HG02938 (cell line): ENCODE measurements around the gene NOS2.
"Not testable (repeated sequence)": the region's sequence is repeated elsewhere in the genome, so short reads cannot be mapped to it uniquely, and the experiment has no call there.

ENCODE experiments used
- ATAC-seq: cut with Tn5 transposase; IDR thresholded peaks from one replicate; pipeline ENCODE4 v1.9.1; 2021; ENCODE audit warnings: mild to moderate bottlenecking, moderate library complexity; ENCODE audit not compliant: unreplicated experiment

Gene NOS2

DNA sequence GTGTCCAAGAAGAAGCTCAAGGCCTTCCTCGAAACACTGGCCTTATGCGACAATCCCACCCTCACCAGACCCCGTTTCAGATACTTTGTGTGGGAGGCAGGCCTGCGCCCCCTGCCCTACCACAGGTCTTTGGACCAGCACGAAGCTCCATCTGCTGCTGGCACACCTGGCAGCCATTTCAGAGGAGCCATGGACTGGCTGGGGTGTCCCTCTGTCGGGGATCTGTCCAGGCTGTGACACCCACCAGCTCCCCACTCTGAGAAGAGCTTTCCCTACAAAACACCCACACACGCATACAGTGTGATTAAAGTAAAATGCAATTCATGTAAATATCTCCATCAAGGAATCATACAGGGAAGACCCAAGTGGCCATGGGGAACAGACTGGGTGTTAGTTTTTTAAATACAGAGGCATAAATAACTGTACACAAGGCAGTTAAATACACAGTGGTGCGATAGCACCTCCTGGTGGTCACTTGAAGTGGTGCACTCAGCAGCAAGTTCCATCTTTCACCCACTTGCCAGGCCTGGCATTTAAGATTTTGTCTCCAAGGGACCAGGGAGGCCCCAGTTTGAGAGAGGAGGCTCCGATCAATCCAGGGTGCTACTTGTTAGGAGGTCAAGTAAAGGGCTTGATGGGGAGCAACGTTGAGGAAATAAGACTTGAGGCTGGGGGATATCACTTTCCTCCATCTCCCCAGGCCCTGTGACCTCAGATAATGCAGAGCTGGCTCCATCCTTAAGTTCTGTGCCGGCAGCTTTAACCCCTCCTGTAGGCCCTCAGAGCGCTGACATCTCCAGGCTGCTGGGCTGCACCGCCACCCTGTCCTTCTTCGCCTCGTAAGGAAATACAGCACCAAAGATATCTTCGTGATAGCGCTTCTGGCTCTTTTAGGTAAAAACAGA is 43.6 kb downstream of the NOS2 start:
- no peak for ATAC-seq

DNA sequence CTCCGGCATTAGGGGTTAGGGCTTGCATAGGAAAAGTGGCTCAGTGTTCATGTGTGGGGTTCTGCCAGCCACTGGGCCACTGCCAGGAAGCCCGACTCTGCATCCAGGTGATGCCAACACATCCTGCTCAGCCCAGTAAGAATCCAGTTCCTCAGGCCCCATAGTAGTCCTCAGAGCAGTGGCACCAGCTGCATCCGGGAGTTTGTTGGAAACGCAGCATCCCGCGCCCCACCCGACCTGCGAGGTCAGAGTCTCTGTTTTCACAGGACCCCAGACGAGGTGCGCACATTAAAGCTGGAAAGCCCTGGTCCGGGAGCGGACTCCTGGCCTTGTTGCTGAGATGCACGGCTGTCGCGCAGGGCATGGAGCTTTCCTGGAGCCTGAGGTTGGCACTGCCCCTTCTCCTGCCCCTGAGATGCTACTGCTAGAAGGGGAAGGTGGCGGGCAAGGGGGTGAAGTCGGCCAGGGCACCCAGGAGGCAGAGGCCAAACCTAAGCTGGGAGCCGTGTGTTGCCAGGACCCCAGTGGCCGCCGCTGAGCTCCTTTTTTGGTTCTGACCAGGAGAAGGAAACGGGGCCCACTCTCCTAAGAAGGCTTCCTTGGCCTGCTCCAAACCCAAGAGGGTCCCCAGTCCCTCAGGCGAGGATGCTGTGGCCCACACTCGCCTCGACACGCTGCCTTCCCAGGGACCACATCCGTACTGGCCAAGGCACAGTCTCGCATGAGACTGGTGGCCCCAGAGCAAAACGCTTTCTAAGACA is 44.4 kb downstream of the NOS2 start:
- no peak for ATAC-seq

DNA sequence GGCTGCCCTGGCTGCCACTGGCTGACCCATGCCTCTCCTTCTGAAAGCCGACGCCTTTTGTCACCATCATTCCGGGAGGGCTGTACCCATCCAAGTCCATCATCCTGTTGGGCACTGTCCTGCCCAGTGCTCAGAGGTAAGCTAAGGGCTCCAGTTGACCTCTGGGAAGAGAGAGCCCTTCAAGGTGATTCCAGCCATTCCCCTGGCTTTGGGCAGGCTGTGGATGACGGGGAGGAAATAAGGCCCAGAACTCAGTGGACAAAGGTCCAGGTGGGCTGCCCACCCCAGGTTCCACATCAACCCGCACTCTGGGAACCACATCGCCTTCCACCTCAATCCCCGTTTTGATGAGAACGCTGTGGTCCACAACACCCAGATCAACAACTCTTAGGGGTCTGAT is 45.8 kb downstream of the NOS2 start:
- ATAC-seq = no peak

DNA sequence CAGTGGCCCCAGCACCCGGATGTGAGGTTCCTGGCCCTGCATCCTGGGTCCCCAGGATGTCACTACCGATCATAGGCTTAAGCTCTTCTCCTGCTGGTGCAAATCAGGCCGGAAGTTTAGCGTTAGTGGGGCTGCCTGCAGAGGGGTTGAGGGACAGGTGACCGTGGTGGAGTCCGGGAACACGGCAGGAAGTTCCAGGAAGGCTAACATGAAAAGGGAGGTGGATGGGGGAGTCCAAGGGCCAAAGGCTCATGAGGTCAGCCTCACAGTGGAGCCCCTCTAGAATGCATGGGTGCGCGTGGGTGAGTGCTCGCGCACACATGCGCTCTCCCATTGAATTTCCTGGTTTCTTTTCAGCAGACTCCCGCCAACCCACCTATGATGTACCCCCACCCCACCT is 46.6 kb downstream of the NOS2 start:
- ATAC-seq = not testable (repeated sequence)

DNA sequence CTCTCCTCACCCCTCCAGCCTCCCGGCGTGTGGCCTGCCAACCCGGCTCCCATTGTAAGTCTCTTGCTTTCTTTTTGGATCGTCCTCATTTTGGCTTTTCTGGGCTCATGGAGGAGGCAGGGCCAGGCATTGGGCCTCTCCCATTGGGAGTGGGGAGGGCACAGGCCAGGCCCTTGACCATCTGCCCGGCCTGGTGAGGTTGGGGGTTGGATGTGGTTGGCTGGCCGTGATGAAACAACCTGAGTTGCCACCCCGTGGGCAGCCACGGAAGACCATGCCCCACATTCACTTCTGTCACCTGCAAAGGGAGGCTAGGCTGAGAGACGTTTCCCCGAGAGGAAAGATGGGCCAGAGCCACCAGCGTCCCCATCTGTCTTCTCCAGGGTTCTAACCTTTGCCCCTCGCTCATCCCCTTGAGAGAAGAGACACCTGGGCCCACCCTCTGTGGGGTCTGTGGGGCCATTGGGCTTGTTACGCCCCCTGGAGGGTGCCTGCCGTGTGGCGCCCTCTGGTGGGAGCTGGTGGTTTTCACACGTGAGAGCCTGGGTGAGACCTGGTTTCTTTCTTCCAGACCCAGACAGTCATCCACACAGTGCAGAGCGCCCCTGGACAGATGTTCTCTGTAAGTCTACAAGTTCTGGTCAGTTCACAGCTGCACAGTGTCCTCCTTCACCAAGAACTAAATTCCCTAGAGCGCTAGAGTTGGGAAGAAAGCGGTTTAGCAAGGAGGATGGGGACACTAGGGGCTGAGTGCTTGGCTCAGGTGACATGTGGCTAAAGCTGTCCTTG is 47.3 kb downstream of the NOS2 start:
- ATAC-seq = not testable (repeated sequence)

DNA sequence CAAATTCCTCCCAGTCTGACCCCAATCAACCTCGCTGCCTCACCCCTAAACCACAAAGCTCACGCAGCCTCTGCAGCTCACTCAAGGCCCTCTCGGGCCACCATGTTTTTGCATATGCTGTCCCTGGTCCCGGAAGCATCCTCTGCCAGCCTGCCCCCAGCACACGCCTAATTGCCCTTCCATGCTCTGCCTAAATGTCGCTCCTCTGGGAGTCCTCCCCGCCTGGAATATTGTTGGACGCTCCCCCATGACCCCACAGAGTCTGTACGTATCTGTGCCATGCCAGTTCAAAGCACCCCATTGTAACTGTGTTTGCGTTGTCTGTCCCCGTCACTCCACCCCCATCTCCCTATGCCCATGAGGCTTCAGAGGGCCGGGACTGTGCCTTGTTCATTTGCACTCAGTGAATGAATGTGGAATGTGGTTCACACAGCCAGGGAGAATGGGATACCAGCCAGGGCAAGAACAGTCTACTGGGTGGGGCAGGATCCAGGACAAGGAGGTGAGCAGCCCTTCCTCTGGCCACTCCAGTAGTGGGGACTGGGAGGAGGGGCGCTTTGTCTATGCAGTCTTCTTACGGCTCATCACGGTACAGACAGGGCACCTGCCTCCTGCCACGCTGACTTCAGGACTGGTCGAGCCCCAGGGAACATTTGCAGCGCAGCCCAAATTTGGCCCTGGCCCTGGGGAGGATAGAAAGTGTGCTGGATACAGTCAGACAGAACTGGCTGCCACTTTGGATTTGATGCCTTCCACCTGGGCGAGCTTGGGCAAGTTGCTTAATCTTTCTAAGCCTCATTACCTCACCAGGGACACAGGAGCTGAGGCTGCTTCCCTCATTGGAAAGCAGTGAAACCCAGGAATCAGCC is 48.5 kb downstream of the NOS2 start:
- no peak for ATAC-seq

DNA sequence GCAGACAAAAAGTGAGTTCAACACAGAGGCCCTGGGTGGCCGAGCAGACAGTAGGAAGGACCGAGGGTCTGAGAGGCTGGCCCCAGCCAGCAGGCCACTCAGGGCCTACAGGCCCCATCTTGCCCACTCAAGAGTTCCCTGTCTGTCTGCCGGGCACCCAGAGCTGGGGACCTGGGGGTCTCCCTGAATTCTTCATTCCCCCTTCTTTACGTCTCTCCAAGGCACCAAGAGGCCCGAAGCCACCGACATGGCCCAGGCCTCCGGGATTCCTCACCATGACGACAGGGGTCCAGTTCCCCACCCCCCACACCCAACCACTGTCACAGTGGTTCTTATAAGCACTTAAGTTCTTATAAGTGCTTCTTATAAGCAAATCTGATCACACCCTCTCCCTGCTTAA is 49.2 kb downstream of the NOS2 start:
- no peak for ATAC-seq

DNA sequence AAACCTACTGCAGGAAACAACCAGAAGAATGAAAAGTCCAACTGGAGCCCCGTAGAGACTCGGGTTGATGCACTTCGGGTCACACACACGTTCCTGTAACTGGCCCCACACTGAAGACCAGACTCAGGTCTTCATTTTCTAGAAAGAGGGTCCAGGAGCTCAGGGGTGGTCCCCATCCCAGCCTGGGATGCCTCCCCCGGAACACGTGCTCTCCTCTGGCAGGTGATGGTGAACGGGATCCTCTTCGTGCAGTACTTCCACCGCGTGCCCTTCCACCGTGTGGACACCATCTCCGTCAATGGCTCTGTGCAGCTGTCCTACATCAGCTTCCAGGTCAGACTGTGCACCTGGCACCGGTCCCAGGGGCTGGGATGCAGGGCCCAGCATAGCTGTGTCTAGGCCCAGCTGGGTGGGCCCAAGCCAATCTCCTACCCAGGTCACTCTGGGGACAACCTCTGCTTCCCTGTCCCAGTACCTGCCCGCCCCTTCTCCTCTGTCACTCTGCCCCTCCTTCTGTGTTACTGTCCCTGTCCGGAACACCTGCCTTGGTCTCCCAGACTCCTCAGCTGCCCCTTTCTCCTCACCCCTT is 50.7 kb downstream of the NOS2 start:
- not testable (repeated sequence) for ATAC-seq

DNA sequence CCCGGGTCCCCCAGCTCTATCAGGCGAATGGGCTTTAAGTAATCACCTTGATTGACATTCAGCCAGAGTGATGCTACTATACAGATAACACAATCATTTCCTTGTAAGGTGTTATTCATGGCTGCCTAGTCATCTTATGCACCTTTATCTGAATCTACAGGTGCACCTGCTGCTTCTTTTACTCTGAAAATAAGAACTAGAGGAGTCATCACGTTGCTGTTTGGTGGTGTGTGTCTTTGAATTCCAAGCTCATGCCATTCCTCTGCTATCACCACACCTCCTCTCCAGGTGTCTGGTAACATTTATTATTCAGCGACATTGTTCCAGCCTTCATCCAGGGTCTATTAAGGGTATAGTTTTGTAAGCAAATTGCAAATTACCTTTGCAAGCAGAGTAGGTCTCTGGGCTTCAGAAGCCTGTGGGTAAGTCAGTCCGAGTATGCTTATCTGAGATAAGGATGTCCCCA is 51.9 kb downstream of the NOS2 start:
- ATAC-seq = no peak

DNA sequence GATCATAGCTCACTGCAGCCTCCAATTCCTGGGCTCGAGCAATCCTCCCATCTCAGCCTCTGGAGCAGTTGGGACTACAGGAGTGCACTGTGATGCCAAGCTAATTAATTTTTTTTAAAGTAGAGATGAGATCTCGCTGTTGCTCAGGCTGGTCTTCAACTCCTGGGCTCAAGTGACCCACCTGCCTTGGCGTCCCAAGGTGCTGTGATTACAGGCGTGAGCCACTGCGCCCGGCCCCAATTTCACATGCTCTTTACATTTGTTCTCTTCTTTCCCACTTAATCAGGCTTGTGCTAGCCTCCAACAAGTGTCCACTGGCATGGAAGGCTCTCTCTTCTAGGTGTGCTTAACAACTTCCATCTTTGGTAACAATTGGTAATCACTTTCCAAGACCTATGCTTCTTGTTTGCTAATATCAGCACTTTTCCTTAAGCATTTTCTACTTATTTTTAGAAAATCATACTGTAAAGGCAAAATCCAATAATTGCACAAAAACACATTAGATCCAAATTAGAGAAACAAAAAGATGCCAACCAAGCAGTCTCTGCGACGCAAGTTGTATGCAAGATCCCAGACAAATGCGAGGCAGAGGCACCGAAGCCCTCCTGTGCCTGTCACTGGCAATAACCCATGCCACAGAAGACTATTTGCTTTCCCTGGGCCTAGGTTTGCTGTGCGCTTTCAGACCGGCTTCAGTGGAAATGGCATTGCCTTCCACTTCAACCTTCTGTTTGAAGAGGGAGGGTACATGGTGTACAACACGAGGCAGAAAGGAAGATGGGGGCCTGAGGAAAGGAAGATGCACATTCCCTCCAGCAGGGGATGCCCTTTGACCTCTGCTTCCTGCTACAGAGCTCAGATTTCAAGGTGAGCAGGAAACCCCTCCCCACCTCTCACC is 52.6 kb downstream of the NOS2 start:
- no peak for ATAC-seq

DNA sequence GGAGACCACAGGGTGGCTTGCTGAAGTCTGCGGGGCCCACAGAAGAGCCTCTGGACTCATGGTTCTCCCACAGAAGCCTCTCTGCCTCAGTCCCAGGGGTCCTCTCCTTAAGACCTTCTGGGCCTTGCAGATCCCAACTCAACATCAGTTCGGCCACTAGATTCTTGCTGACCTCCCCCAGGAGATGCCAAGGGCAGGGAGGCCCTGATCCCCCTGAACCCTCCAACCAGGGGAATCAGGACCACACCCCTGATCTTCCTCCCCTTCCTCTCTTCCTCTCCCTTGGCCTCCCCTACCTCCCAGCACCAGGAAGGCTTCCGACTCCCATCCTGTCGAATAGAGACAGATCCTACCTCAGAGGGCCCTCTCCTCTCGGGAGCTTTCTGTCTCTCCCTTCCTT is 53.4 kb downstream of the NOS2 start:
- ATAC-seq = no peak

DNA sequence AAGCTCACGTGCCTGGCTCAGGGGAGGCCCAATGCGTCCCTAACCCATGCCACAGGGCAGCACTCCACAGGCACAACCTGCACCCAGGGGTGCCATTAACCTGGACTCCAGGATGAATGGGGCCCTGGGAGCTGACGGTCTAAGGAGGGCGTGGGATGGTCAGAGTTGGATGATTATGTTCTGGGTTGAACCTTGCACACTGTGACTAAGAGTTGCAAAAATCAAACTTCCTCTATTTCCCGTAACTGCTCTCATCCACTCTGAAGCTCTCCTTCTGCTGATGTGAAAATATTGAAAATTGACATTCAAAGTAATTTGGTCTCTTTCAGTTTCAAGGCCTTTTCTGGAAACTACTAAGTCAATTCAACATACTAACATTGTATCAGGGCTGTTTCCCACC is 54.0 kb downstream of the NOS2 start:
- ATAC-seq = not testable (repeated sequence)

DNA sequence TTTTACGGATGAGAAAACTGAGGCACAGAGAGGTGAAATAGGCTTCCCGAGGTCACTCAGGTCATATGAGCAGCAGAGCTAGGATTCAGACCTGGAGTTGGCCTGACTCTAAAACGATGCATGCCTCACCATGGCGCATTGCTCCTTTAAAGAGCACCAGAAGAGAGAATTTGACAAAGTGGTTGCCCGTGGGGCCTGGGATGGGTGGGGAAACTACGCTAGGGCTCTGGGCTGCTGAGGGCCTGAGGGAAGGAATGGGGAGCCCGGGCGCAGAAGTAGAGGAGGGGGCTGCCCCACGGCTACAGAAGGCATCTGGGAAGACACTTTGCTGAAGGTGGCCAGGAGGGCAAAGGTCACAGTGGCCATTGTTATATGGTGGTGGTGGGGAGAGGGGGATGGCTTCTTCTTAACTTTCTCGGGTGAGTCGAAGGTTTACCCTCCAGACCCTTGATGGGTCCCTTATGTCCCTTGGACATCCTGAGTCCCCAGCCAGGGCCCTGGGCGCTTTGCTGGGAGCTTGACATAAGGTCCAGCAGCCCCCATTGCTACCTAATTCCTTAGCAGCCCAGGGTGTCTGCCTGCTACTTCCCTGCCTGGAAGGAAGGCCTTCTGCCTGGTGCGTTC is 55.0 kb downstream of the NOS2 start:
- ATAC-seq = not testable (repeated sequence)

DNA sequence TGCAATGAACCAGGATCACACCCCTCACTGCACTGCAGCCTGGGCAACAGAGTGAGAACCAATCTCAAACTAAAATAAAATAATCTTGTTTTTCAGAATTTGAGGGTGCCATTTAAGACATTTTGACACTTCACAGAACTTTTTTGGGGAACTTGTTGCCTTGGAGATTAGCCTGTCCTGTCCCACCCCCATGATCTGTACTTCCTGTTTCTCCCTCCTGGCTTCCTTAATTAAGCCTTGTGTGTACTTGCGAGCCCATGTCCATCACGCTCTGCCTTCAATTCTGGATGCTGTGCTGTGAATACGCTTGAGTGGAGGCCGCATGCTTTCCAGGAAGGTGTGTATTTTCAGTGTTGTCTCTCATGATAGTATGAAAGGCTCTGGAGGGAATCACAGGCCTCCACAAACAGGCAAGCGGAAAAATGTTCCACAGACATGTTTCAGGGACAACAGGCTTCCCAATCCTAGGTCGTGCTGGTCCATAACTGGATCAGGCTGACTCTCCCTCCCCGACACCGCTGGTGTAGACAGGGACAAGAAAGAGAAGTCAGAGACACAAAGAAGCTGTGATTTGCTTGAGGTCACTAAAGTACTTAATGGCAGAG is 56.9 kb downstream of the NOS2 start:
- ATAC-seq = no peak

DNA sequence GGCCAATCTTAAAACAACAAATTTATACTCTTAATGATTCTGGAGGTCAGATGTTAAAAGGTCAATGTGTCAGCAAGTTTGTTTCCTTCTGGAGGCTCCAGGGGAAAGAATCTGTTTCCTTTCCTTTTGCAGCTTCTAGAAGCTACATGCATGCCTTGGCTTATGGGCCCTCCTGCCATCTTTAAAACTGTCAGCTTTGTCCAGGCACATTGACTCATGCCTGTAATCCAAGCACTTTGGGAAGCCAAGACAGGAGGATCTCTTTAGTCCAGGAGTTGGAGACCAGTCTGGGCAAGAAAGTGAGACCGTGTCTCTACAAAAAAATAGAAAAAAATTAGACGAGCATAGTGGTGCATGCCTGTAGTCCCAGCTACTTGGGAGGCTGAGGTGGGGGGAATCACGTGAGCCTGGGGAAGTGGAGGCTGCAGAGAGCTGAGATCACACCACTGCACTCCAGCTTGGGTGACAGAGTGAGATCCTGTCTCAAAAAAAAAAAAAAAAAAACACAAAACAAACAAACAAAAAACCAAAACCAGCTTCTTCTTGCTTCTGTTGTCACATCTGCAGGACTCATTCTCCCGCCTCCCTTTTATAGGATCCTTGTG is 58.3 kb downstream of the NOS2 start:
- ATAC-seq = no peak

DNA sequence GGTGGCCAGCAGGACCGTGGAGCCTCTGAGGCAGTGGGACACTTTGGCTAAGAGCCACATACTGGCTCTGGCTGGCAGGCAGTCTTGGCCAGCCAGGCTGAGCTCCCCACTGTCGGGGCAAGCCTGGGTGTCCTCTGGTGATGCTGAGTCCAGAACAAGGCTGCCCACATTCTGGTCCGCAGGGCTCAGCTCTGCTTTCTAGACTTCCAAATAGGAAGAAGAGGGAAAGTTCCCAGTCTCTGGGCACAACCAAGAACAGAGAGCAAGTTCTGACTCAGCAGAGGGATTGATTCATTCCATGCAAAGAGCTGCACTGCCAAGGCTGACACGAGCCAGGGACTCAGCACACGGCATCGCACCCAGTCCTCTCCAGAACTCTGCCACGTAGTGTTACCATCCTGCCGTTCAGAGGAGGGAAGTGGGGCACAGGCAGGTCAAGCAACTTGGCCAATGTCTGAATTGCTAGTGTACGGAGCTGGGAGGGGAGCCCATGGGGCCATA is 58.9 kb downstream of the NOS2 start:
- no peak for ATAC-seq

DNA sequence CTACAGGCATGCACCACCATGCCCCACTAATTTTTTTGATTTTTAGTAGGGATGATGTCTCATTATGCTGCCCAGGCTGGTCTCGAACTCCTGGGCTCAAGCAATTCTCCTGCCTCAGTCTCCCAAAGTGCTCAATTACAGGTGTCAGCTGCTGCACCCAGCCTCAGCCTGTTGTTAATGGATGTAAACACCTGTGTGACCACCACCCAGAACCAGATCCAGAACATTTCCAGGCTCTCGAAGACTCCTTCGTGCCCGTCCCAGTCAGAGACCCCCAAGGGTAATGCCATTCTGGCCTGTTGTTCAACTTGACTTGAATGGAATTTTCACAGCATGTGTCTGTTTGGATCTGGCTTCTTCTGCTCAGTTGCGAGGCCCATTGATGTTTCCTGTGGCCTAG is 59.8 kb downstream of the NOS2 start:
- ATAC-seq = not testable (repeated sequence)
